Spinal cord (tissue), 10 donors: ENCODE data around the gene F2RL3. TPM values are rescaled to one million over a fixed set of nuclear protein-coding genes. Genes with fewer than 3 reads are reported as not detected.
"Not testable (repeated sequence)": the region's sequence is repeated elsewhere in the genome, so short reads cannot be mapped to it uniquely, and the experiment has no call there.

Source experiments
- DNase-seq, 6 donors: peaks; one replicate each; pipeline versions ENCODE4 v3.0.0 to v3.0.0-alpha.2; 2013 to 2015; ENCODE audit warnings: low spot score in 6 of 6, low read depth in 4 of 6
- H3K27ac ChIP-seq: one replicate; pipeline ENCODE4 v1.5.1; 2013; ENCODE audit warnings: low read depth, low read length, control low read depth
- H3K27me3 ChIP-seq: one replicate; pipeline ENCODE4 v1.6.1; 2013; ENCODE audit warnings: low read length; ENCODE audit not compliant: control insufficient read depth, insufficient read depth
- H3K36me3 ChIP-seq: one replicate; pipeline ENCODE4 v1.6.1; 2013; ENCODE audit warnings: low read length; ENCODE audit not compliant: control insufficient read depth, insufficient read depth
- H3K4me1 ChIP-seq: one replicate; pipeline ENCODE4 v1.6.1; 2013; ENCODE audit warnings: low read length; ENCODE audit not compliant: control insufficient read depth, insufficient read depth
- H3K4me3 ChIP-seq: one replicate; pipeline ENCODE4 v1.5.1; 2013; ENCODE audit warnings: low read depth, low read length, control low read depth
- H3K9me3 ChIP-seq: one replicate; pipeline ENCODE4 v1.6.1; 2013; ENCODE audit warnings: low read length; ENCODE audit not compliant: control insufficient read depth, insufficient read depth
- WGBS: methylation state at CpG from one replicate; pipeline ENCODE4 v1.1.5; 2013; ENCODE audit warnings: missing lambda C conversion rate; ENCODE audit not compliant: insufficient coverage; 5-methylcytosine and 5-hydroxymethylcytosine counted together
- polyA plus RNA-seq, 2 donors: library from polyadenylated mRNA; unstranded; fragments of 120-200 nt; gene quantifications; one replicate each; pipeline ENCODE4 v1.2.1, GENCODE V29; 2013; ENCODE audit not compliant: insufficient read length in 2 of 2
- small RNA-seq: library from RNA; depleted of rRNA; stranded (forward); fragments of <200 nt; gene quantifications from one replicate; pipeline ENCODE3, GENCODE V24; 2014; ENCODE audit warnings: low replicate concordance
- total RNA-seq, 2 donors: library from RNA; depleted of rRNA in 1 of 2; stranded (reverse); fragments of 120-200 nt in 1 of 2; fragments of >200 nt in 1 of 2; gene quantifications; one replicate each; pipeline versions ENCODE4 v1.2.3 to v1.2.4, GENCODE V29; 2013 to 2014
- donor health status: healthy.

Gene F2RL3
- total and polyA plus RNA-seq, 4 donors: 0.10 to 0.45 (median 0.16) TPM

GRCh38 chr19:16930753-16931152, 42.0 kb downstream of the F2RL3 start:
- Histone ChIP-seq H3K4me1 (no peaks in the 10 kb centered on the region), H3K27me3 (no peaks in the 10 kb centered on the region), H3K4me3 (no peak overlapping the region), H3K9me3 (peaks cover 5% of the 10 kb centered on the region), H3K27ac (no peak overlapping the region), H3K36me3 (no peaks in the 10 kb centered on the region)
- 87% methylated on average over 5 of the region's 5 CpGs for WGBS
- DNase-seq: no peak

- DNase-seq: no peak
- Histone ChIP-seq H3K4me3 (no peak overlapping the region), H3K36me3 (no peaks in the 10 kb centered on the region), H3K9me3 (peaks cover 5% of the 10 kb centered on the region), H3K4me1 (no peaks in the 10 kb centered on the region), H3K27me3 (no peaks in the 10 kb centered on the region), H3K27ac (no peak overlapping the region)
- WGBS: 93% methylated on average over 4 of the region's 4 CpGs
Observed at GRCh38 chr19:16931306-16931705, 42.5 kb downstream of the F2RL3 start.

- no peak for DNase-seq
- Histone ChIP-seq H3K27me3 (no peaks in the 10 kb centered on the region), H3K4me1 (no peaks in the 10 kb centered on the region), H3K27ac (no peak overlapping the region), H3K9me3 (peaks cover 4% of the 10 kb centered on the region), H3K4me3 (no peak overlapping the region), H3K36me3 (no peaks in the 10 kb centered on the region)
- WGBS: no CpG with 5 or more reads among the region's 1 CpG
Observed at GRCh38 chr19:16934489-16934888, 45.7 kb downstream of the F2RL3 start.

GRCh38 chr19:16936901-16937300, 48.1 kb downstream of the F2RL3 start:
- no CpG with 5 or more reads among the region's 2 CpGs for WGBS

GRCh38 chr19:16937796-16938195, 49.0 kb downstream of the F2RL3 start:
- not testable (repeated sequence) for DNase-seq, H3K4me3 ChIP-seq, H3K4me1 ChIP-seq, H3K27ac ChIP-seq, H3K36me3 ChIP-seq, H3K9me3 ChIP-seq, H3K27me3 ChIP-seq
- WGBS: 96% methylated on average over 12 of the region's 12 CpGs

More at GRCh38 chr19:16936901-16937300, 48.1 kb downstream of the F2RL3 start:
- H3K36me3 ChIP-seq: no peaks in the 10 kb centered on the region
- no peak overlapping the region for H3K4me3 ChIP-seq
- peaks cover 4% of the 10 kb centered on the region for H3K9me3 ChIP-seq
- H3K4me1 ChIP-seq: no peaks in the 10 kb centered on the region
- H3K27me3 ChIP-seq: no peaks in the 10 kb centered on the region
- no peak overlapping the region for H3K27ac ChIP-seq
- DNase-seq: no peak

- no peaks in the 10 kb centered on the region for H3K36me3 ChIP-seq
- H3K4me1 ChIP-seq: no peaks in the 10 kb centered on the region
- WGBS: 87% methylated on average over 11 of the region's 11 CpGs
- no peaks in the 10 kb centered on the region for H3K27me3 ChIP-seq
- peaks cover 4% of the 10 kb centered on the region for H3K9me3 ChIP-seq
- H3K4me3 ChIP-seq: no peak overlapping the region
- no peak overlapping the region for H3K27ac ChIP-seq
- no peak for DNase-seq
Observed at GRCh38 chr19:16938211-16938610, 49.4 kb downstream of the F2RL3 start.

- H3K36me3 ChIP-seq, H3K4me1 ChIP-seq, H3K27ac ChIP-seq, H3K27me3 ChIP-seq, DNase-seq, H3K9me3 ChIP-seq, H3K4me3 ChIP-seq: not testable (repeated sequence)
- no CpG with 5 or more reads among the region's 7 CpGs for WGBS
Observed at GRCh38 chr19:16940063-16940462, 51.3 kb downstream of the F2RL3 start.

GRCh38 chr19:16940626-16941025, 51.8 kb downstream of the F2RL3 start:
- H3K4me3 ChIP-seq: no peak overlapping the region
- no peaks in the 10 kb centered on the region for H3K36me3 ChIP-seq
- H3K27me3 ChIP-seq: no peaks in the 10 kb centered on the region
- WGBS: 92% methylated on average over 5 of the region's 9 CpGs
- no peaks in the 10 kb centered on the region for H3K9me3 ChIP-seq
- DNase-seq: no peak
- H3K4me1 ChIP-seq: no peaks in the 10 kb centered on the region
- H3K27ac ChIP-seq: no peak overlapping the region

Small RNA genes lying within 50 kb of the gene (small RNA-seq; reads per million reads assigned to genes)
- gene RN7SL823P (not detected), gene RN7SL835P (not detected)

Other genes with a start within 250 kb of the F2RL3 start
- gene SMIM7, start 228.9 kb upstream of the F2RL3 start, total RNA-seq: 100 to 1,000 TPM in 1 of 2 donors, 10 to 100 TPM in 1; 84.8 to 127 TPM
- gene SMIM7, start 228.9 kb upstream of the F2RL3 start, polyA plus RNA-seq: 100 to 1,000 TPM in 1 of 2 donors, 10 to 100 TPM in 1; 70.9 to 123 TPM
- gene TMEM38A, start 227.9 kb upstream of the F2RL3 start, total RNA-seq: 10 to 100 TPM in 1 of 2 donors, 1 to 10 TPM in 1; 8.8 to 18.6 TPM
- 10 to 100 TPM; 15.3 to 20.3 TPM for gene TMEM38A, start 227.9 kb upstream of the F2RL3 start, polyA plus RNA-seq
- 10 to 100 TPM in 1 of 2 donors, 1 to 10 TPM in 1; 1.3 to 19.1 TPM for gene NWD1, start 169.2 kb upstream of the F2RL3 start, total RNA-seq
- gene NWD1, start 169.2 kb upstream of the F2RL3 start, polyA plus RNA-seq: 1 to 10 TPM; 1.1 to 1.2 TPM
- 10 to 100 TPM; 33.5 to 38.0 TPM for gene SIN3B, start 59.6 kb upstream of the F2RL3 start, total RNA-seq
- gene SIN3B, start 59.6 kb upstream of the F2RL3 start, polyA plus RNA-seq: 100 to 1,000 TPM in 1 of 2 donors, 10 to 100 TPM in 1; 86.3 to 106 TPM
- 100 to 1,000 TPM in 1 of 2 donors, 10 to 100 TPM in 1; 22.3 to 117 TPM for gene CPAMD8, start 137.8 kb downstream of the F2RL3 start, total RNA-seq
- 10 to 100 TPM in 1 of 2 donors, 1 to 10 TPM in 1; 9.7 to 55.5 TPM for gene CPAMD8, start 137.8 kb downstream of the F2RL3 start, polyA plus RNA-seq
- 1 to 10 TPM; 2.4 to 5.3 TPM for gene HAUS8, start 186.5 kb downstream of the F2RL3 start, total RNA-seq
- 10 to 100 TPM; 10.2 to 10.7 TPM for gene HAUS8, start 186.5 kb downstream of the F2RL3 start, polyA plus RNA-seq
- 10 to 100 TPM; 27.9 to 39.8 TPM for gene MYO9B, start 186.8 kb downstream of the F2RL3 start, total RNA-seq
- 100 to 1,000 TPM in 1 of 2 donors, 10 to 100 TPM in 1; 97.8 to 124 TPM for gene MYO9B, start 186.8 kb downstream of the F2RL3 start, polyA plus RNA-seq